ENCODE results near the gene RGL3.

The RGL3 gene

GRCh38 chr19:11399667-11400066, 19.4 kb downstream of the RGL3 start:
- TF ChIP-seq, protein P1, sequence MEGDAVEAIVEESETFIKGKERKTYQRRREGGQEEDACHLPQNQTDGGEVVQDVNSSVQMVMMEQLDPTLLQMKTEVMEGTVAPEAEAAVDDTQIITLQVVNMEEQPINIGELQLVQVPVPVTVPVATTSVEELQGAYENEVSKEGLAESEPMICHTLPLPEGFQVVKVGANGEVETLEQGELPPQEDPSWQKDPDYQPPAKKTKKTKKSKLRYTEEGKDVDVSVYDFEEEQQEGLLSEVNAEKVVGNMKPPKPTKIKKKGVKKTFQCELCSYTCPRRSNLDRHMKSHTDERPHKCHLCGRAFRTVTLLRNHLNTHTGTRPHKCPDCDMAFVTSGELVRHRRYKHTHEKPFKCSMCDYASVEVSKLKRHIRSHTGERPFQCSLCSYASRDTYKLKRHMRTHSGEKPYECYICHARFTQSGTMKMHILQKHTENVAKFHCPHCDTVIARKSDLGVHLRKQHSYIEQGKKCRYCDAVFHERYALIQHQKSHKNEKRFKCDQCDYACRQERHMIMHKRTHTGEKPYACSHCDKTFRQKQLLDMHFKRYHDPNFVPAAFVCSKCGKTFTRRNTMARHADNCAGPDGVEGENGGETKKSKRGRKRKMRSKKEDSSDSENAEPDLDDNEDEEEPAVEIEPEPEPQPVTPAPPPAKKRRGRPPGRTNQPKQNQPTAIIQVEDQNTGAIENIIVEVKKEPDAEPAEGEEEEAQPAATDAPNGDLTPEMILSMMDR (IDR thresholded peaks at IDR 0.05; ENCODE audit: insufficient read depth, low read length) = no peak
- no peak for TF ChIP-seq REST (IDR thresholded peaks at IDR 0.05; ENCODE audit: insufficient replicate concordance, low read depth)
- no peak for TF ChIP-seq GABPA (IDR thresholded peaks at IDR 0.05; ENCODE audit: low read depth)
- no peak for TF ChIP-seq POLR2AphosphoS5 (IDR thresholded peaks at IDR 0.05; ENCODE audit: low read depth)
- no peak for TF ChIP-seq SPI1 (IDR thresholded peaks at IDR 0.05; ENCODE audit: borderline replicate concordance, low read depth)
- no peak overlapping the region for H3K4me3 ChIP-seq (replicated peaks; ENCODE audit: insufficient read depth, low read length)

GRCh38 chr19:11397089-11397610, 22.0 kb downstream of the RGL3 start:
- no peak for TF ChIP-seq REST (IDR thresholded peaks at IDR 0.05; ENCODE audit: insufficient replicate concordance, low read depth)
- no peak overlapping the region for H3K27ac ChIP-seq (replicated peaks)
- H3K4me3 ChIP-seq (replicated peaks; ENCODE audit: insufficient read depth, low read length) = no peak overlapping the region
- no peaks in the 10 kb centered on the region for H3K27me3 ChIP-seq (ENCODE audit: insufficient read depth, poor library complexity, severe bottlenecking)
- DNase-seq (ENCODE audit: low read depth in 1 of 2, low spot score in 1 of 2) = no peak

More at GRCh38 chr19:11399667-11400066, 19.4 kb downstream of the RGL3 start:
- H3K27me3 ChIP-seq (ENCODE audit: insufficient read depth, poor library complexity, severe bottlenecking) = no peaks in the 10 kb centered on the region
- no peak overlapping the region for H3K27ac ChIP-seq (replicated peaks)
- DNase-seq (ENCODE audit: low read depth in 1 of 2, low spot score in 1 of 2) = no peak

DNA sequence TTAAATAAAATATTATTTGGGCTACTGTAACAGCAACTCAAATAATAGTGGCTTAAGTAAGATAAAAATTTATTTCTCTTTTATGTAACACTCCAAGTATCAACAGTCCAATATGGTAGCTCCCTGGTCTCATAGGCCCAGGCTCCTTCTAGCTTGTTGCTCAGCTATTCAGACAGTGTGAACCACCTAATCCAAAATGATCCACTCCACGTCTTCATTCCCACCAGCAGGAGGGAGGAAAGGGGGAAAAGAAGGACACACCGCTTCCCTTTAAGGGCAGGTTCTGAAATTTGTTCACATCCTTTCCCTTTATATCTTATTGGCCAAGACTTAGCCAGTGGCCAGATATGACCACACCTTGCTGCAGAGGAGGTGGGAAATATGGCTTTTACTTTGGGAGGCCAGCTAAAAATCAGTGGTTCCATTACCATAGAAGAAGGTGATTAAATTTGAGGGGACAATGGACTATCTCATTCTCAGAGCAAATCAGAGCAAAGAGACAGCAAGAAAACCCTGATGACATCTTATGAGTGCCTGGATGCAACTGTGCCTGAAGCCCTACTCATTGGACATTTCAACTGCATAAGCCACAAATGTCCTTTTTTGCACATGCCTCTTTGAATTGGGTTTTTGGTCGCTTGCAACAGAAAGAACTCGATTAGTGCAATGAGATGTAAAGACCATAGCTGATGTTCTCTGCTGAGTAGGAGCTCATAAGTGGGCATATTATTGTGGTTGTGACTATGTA, 28.0 kb downstream of the RGL3 start:
- Histone ChIP-seq H3K4me3 (replicated peaks; ENCODE audit: insufficient read depth, low read length) (no peak overlapping the region), H3K27ac (replicated peaks) (no peak overlapping the region), H3K27me3 (ENCODE audit: insufficient read depth, poor library complexity, severe bottlenecking) (no peaks in the 10 kb centered on the region)
- DNase-seq (ENCODE audit: low read depth in 1 of 2, low spot score in 1 of 2) = no peak
- TF ChIP-seq GABPA (IDR thresholded peaks at IDR 0.05; ENCODE audit: low read depth) (no peak), REST (IDR thresholded peaks at IDR 0.05; ENCODE audit: insufficient replicate concordance, low read depth) (no peak), POLR2AphosphoS5 (IDR thresholded peaks at IDR 0.05; ENCODE audit: low read depth) (no peak), SPI1 (IDR thresholded peaks at IDR 0.05; ENCODE audit: borderline replicate concordance, low read depth) (no peak)
- TF ChIP-seq, protein P1 (IDR thresholded peaks at IDR 0.05; ENCODE audit: insufficient read depth, low read length) = no peak
